Kidney (tissue), 14 donors: ENCODE measurements around the gene ZNF30. TPM values are rescaled to one million over a fixed set of nuclear protein-coding genes. Genes with fewer than 3 reads are reported as not detected.
"Not testable (repeated sequence)": the region's sequence is repeated elsewhere in the genome, so short reads cannot be mapped to it uniquely, and the experiment has no call there.

ENCODE experiments used
- DNase-seq, 5 donors: peaks; one replicate each; pipeline ENCODE4 v3.0.0-alpha.2; 2013 to 2020
- FAIRE-seq: peaks from 2 replicates; lab custom pipeline; 2012; peaks lifted over from hg19 to GRCh38; lab: Jason Lieb, UNC
- H3K27ac ChIP-seq, 2 donors: one replicate each; pipeline ENCODE4 v1.7.0; 2013; ENCODE audit warnings: low read depth in 2 of 2, low read length in 2 of 2, inconsistent platforms in 1 of 2
- H3K27me3 ChIP-seq: one replicate; pipeline ENCODE4 v1.7.1; 2013; ENCODE audit warnings: low read length, inconsistent platforms; ENCODE audit not compliant: control insufficient read depth, insufficient read depth
- H3K36me3 ChIP-seq, 3 donors: one replicate each; pipeline versions ENCODE4 v1.7.0 to v1.7.1; 2013; ENCODE audit warnings: low read length in 3 of 3, control low read depth in 1 of 3, inconsistent platforms in 1 of 3; ENCODE audit not compliant: insufficient read depth in 3 of 3, control insufficient read depth in 2 of 3
- H3K4me1 ChIP-seq, 3 donors: one replicate each; pipeline versions ENCODE4 v1.7.0 to v1.7.1; 2013; ENCODE audit warnings: low read length in 3 of 3, inconsistent platforms in 1 of 3, low read depth in 1 of 3; ENCODE audit not compliant: control insufficient read depth in 2 of 3, insufficient read depth in 2 of 3
- H3K4me3 ChIP-seq, 3 donors: one replicate each; pipeline versions ENCODE4 v1.7.0 to v1.8.1; 2013; ENCODE audit warnings: low read length in 3 of 3, control low read depth in 1 of 3, inconsistent platforms in 1 of 3
- H3K9ac ChIP-seq, 3 donors: one replicate each; pipeline versions ENCODE4 v1.7.0 to v1.7.1; 2013; ENCODE audit warnings: low read length in 3 of 3, control low read depth in 1 of 3, inconsistent platforms in 1 of 3
- H3K9me3 ChIP-seq, 3 donors: one replicate each; pipeline versions ENCODE4 v1.7.0 to v1.7.1; 2013; ENCODE audit warnings: low read length in 3 of 3, control low read depth in 1 of 3, inconsistent platforms in 1 of 3; ENCODE audit not compliant: control insufficient read depth in 2 of 3, insufficient read depth in 1 of 3
- intact Hi-C: fragments of 100-400 bp; cut with DNase I; formaldehyde crosslinking; loops from one replicate; pipeline ENCODE4 v1.11.1; 2022
- polyA plus RNA-seq: library from polyadenylated mRNA; stranded (reverse); fragments of 350-450 nt; fragmentation: Illumina TruSeq; extraction: RNeasy Lipid Tissue Mini Kit (QIAGEN cat#74804); gene quantifications from one replicate; pipeline ENCODE4 v1.2.3, GENCODE V29; 2014; ENCODE audit warnings: low read depth, low replicate concordance; ENCODE audit not compliant: insufficient read depth
- total RNA-seq: library from RNA; stranded (reverse); fragmentation: NEBNext Ultra II Directional; extraction: Animal tissue kit (Norgen Biotek cat#: 25700); gene quantifications from one replicate; pipeline ENCODE4 v1.2.1, GENCODE V29; 2021
- TF ChIP-seq, protein P1 (sequence below): IDR thresholded peaks from 3 replicates; pipeline ENCODE4 v1.5.1; 2012; ENCODE audit warnings: mild to moderate bottlenecking, moderate library complexity, borderline replicate concordance; ENCODE audit not compliant: insufficient read depth; ENCODE audit errors: extremely low read depth
- donor health status: control.
- donor health status: control.
- donor health status: control.
- donor health status: control.
- donor health status: control.
- donor health status: DM: yes; HTN: yes; CAD: no.
- donor health status: Normal renal cell carcinoma (clear cell type).

The ZNF30 gene
- total and polyA plus RNA-seq, 2 donors from 2014 or later: 3.1 to 3.5 TPM

- DNase-seq: no peak
- Histone ChIP-seq H3K36me3 (no peaks in the 10 kb centered on the region), H3K9ac (no peak overlapping the region), H3K4me3 (no peak overlapping the region), H3K27ac (no peak overlapping the region), H3K4me1 (peaks cover 0 to 2% (median 0%) of the 10 kb centered on the region in 3 donors), H3K27me3 (no peaks in the 10 kb centered on the region), H3K9me3 (no peaks in the 10 kb centered on the region)
- intact Hi-C loops: loop anchor here (5.0 kb wide), 1 partner anchor 43 kb away; no protein-coding TSS in a partner anchor
- TF ChIP-seq, protein P1, sequence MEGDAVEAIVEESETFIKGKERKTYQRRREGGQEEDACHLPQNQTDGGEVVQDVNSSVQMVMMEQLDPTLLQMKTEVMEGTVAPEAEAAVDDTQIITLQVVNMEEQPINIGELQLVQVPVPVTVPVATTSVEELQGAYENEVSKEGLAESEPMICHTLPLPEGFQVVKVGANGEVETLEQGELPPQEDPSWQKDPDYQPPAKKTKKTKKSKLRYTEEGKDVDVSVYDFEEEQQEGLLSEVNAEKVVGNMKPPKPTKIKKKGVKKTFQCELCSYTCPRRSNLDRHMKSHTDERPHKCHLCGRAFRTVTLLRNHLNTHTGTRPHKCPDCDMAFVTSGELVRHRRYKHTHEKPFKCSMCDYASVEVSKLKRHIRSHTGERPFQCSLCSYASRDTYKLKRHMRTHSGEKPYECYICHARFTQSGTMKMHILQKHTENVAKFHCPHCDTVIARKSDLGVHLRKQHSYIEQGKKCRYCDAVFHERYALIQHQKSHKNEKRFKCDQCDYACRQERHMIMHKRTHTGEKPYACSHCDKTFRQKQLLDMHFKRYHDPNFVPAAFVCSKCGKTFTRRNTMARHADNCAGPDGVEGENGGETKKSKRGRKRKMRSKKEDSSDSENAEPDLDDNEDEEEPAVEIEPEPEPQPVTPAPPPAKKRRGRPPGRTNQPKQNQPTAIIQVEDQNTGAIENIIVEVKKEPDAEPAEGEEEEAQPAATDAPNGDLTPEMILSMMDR: no peak
- FAIRE-seq: no peak
These were observed 43.0 kb downstream of the ZNF30 start for GRCh38 chr19:34969721-34970120.

DNA sequence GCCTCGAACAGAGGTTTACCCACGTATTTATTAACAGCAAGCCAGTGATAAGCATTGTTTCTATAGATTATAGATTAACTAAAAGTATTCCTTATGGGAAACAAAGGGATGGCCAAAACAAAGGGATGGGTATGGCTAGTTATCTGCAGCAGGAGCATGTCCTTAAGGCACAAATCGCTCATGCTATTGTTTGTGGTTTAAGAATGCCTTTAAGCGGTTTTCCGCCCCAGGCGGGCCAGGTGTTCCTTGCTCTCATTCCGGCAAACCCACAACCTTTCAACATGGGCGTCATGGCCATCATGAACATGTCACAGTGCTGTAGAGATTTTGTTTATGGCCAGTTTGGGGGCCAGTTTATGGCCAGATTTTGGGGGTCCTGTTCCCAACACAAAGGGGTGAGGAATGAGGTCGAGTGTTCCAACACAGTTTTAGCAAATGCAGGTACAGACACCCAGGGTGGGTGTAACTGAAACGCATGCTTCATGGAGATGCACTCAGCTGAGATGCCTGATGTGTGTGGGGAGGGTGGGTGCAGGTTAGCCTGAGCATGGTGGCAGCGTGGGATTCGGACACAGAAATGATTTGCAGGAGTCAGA, 43.6 kb downstream of the ZNF30 start:
- FAIRE-seq, H3K4me3 ChIP-seq, H3K27me3 ChIP-seq, H3K9me3 ChIP-seq, DNase-seq, H3K4me1 ChIP-seq, H3K9ac ChIP-seq, H3K36me3 ChIP-seq, H3K27ac ChIP-seq: not testable (repeated sequence)
- intact Hi-C loops: loop anchor here (5.0 kb wide), 1 partner anchor 42 kb away; no protein-coding TSS in a partner anchor

DNA sequence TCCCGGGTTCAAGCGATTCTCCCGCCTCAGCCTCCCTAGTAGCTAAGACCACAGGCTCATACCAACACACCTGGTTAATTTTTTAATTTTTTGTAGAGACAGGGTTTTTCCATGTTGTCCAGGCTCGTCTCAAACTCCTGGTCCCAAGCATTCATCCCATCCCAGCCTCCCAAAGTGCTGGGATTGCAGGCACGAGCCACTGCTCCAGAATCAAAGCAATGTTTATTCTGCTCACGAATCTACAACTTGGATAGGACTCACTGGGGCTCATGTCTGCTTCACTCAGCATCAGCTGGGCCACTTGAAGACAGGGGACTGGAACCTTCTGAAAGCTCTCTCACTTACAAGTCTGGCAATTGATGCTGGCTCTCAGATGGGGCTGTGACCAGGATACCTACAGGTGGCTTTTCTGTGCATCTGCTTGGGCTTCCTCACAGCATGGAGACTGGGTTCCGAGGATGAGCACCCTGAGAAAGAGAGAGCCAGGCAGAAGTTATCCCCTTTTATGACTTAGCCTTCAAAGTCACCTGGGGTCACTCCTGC, 45.5 kb downstream of the ZNF30 start:
- Histone ChIP-seq H3K27me3 (no peaks in the 10 kb centered on the region), H3K4me1 (peaks cover 0 to 2% (median 0%) of the 10 kb centered on the region in 3 donors), H3K9ac (no peak overlapping the region), H3K9me3 (no peaks in the 10 kb centered on the region), H3K4me3 (no peak overlapping the region), H3K27ac (no peak overlapping the region), H3K36me3 (no peaks in the 10 kb centered on the region)
- no peak for DNase-seq
- intact Hi-C loops: loop anchor here (5.0 kb wide), 1 partner anchor 40 kb away; no protein-coding TSS in a partner anchor
- TF ChIP-seq, protein P1: no peak
- no peak for FAIRE-seq

DNA sequence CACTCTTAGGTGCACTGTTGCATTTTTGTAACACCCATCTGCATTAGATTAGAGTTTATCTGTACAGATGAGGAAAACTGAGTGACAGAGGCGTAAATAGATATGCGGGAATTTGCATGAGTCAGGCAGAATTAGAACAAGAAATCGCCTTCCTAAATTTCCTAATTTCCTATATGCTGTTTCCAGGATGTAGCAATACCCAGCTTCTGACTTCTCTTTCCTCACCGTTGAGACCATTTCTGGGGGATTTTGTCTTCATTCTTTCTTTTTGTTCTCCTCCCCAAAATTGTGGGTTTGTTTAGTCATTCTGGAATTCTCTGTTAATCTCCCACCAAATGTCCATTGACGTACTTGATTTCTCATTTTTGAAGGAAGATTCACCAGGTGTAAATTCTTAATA, 47.9 kb downstream of the ZNF30 start:
- no peaks in the 10 kb centered on the region for H3K36me3 ChIP-seq
- intact Hi-C loops: loop anchor here (5.0 kb wide), 1 partner anchor 38 kb away; no protein-coding TSS in a partner anchor
- no peaks in the 10 kb centered on the region for H3K27me3 ChIP-seq
- peaks cover 0 to 2% (median 0%) of the 10 kb centered on the region in 3 donors for H3K4me1 ChIP-seq
- no peak overlapping the region for H3K4me3 ChIP-seq
- DNase-seq (no peak), FAIRE-seq (no peak)
- no peak overlapping the region for H3K27ac ChIP-seq
- H3K9me3 ChIP-seq: no peaks in the 10 kb centered on the region
- no peak overlapping the region for H3K9ac ChIP-seq
- TF ChIP-seq, protein P1: no peak
